HCT116 (cell line): ENCODE data around the gene TMEM50B. TPM values are rescaled to one million over a fixed set of nuclear protein-coding genes. Genes with fewer than 3 reads are reported as not detected.

Experiments
- ATAC-seq: fragments of 200-7000 bp; cut with Tn5 transposase; 2 replicates; pipeline ENCODE4 v1.9.1; 2020; ENCODE audit warnings: mild to moderate bottlenecking, moderate library complexity
- BruUV-seq: library from RNA; stranded (reverse); fragments of 400-500 nt; replicated peaks from 2 replicates; lab custom pipeline; 2021; lab: Mats Ljungman, UMichigan
- CTCF ChIA-PET: fragments of 300-600 bp; sonication (Branson Sonifier 250); formaldehyde crosslinking; loops from one replicate; lab custom pipeline; 2021; ENCODE audit warnings: antibody characterized with exemption; lab: Charles Lee
- POLR2A ChIA-PET: fragments of 300-600, 350-600 bp; sonication (Branson Sonifier 250); formaldehyde crosslinking; loops from one replicate; lab custom pipeline; 2021; ENCODE audit warnings: antibody characterized with exemption; lab: Charles Lee
- RAD21 ChIA-PET, 2 experiments: fragments of 300-600 bp; sonication (Branson Sonifier 250); formaldehyde crosslinking; loops; one replicate each; lab custom pipeline; 2023; ENCODE audit warnings: low total read pairs in 2 of 2; ENCODE audit not compliant: uncharacterized antibody in 2 of 2, unreplicated experiment in 2 of 2, low non-redundant PET in 1 of 2; lab: Charles Lee
- DNase-seq: peaks from one replicate; pipeline ENCODE4 v3.0.0-alpha.2; 2010; ENCODE audit warnings: low read depth, low spot score
- H2AFZ ChIP-seq: fragments of 200-600 bp; shearing (Covaris generic), sonication (generic); 2 replicates; pipeline ENCODE4 v1.6.1; 2017; ENCODE audit warnings: low read depth, mixed run types, mixed read lengths, antibody characterized with exemption, low read length; ENCODE audit not compliant: poor library complexity, severe bottlenecking
- H3K27ac ChIP-seq: 2 replicates; pipeline ENCODE4 v1.5.1; 2012; ENCODE audit warnings: low read depth, low read length
- H3K27me3 ChIP-seq: fragments of 200-600 bp; sonication (generic); 2 replicates; pipeline ENCODE4 v1.6.1; 2016; ENCODE audit warnings: mixed run types, low read length, mixed read lengths; ENCODE audit not compliant: insufficient read depth
- H3K36me3 ChIP-seq, 2 experiments: fragments of 200-500 bp in 1 of 2; fragments of 200-600 bp in 1 of 2; sonication (Bioruptor generic) in 1 of 2; sonication (generic) in 1 of 2; 2 replicates each; pipeline versions ENCODE4 v1.5.1 to v1.6.1; 2014 to 2016; ENCODE audit warnings: low read length in 2 of 2, inconsistent platforms in 1 of 2, mixed read lengths in 1 of 2, mixed run types in 1 of 2; ENCODE audit not compliant: insufficient read depth in 2 of 2, control insufficient read depth in 1 of 2
- H3K4me1 ChIP-seq, 2 experiments: fragments of 200-600 bp in 1 of 2; sonication (generic) in 1 of 2; 2 replicates each; pipeline versions ENCODE4 v1.5.1 to v1.6.1; 2012 to 2017; ENCODE audit warnings: low read length in 2 of 2, inconsistent platforms in 1 of 2, mild to moderate bottlenecking in 1 of 2, mixed read lengths in 1 of 2, mixed run types in 1 of 2, moderate library complexity in 1 of 2; ENCODE audit not compliant: insufficient read depth in 2 of 2, control insufficient read depth in 1 of 2
- H3K4me2 ChIP-seq: fragments of 200-600 bp; sonication (generic); 2 replicates; pipeline ENCODE4 v1.6.1; 2017; ENCODE audit warnings: mixed run types, low read length, mixed read lengths
- H3K4me3 ChIP-seq, 2 experiments: fragments of 200-600 bp in 1 of 2; sonication (generic) in 1 of 2; replicated peaks in 1 of 2; 2 replicates each; pipeline ENCODE4 v1.5.1; 2011 to 2016; ENCODE audit warnings: low read length in 2 of 2, control low read depth in 1 of 2, low read depth in 1 of 2, mild to moderate bottlenecking in 1 of 2, mixed read lengths in 1 of 2, mixed run types in 1 of 2
- H3K79me2 ChIP-seq: fragments of 200-600 bp; sonication (generic); 2 replicates; pipeline ENCODE4 v1.6.1; 2017; ENCODE audit warnings: mild to moderate bottlenecking, mixed run types, low read length, moderate library complexity, mixed read lengths; ENCODE audit not compliant: insufficient read depth
- H3K9ac ChIP-seq: fragments of 200-600 bp; sonication (generic); 2 replicates; pipeline ENCODE4 v1.6.1; 2016; ENCODE audit warnings: low read length, mixed read lengths
- H3K9me2 ChIP-seq: fragments of 200-600 bp; sonication (generic), shearing (Covaris generic); 2 replicates; pipeline ENCODE4 v1.6.1; 2017; ENCODE audit warnings: mixed run types, mild to moderate bottlenecking, moderate library complexity; ENCODE audit not compliant: insufficient read depth
- H3K9me3 ChIP-seq, 2 experiments: fragments of 200-500 bp in 1 of 2; fragments of 200-600 bp in 1 of 2; sonication (Bioruptor generic) in 1 of 2; sonication (generic) in 1 of 2; 2 replicates each; pipeline ENCODE4 v1.6.1; 2014 to 2017; ENCODE audit warnings: low read length in 2 of 2, mixed read lengths in 2 of 2, inconsistent platforms in 1 of 2, low read depth in 1 of 2, mild to moderate bottlenecking in 1 of 2, mixed run types in 1 of 2, moderate library complexity in 1 of 2; ENCODE audit not compliant: control insufficient read depth in 1 of 2, insufficient read depth in 1 of 2
- H4K20me1 ChIP-seq: fragments of 200-600 bp; sonication (generic), shearing (Covaris generic); 2 replicates; pipeline ENCODE4 v1.6.1; 2017; ENCODE audit warnings: mixed run types, mild to moderate bottlenecking, moderate library complexity; ENCODE audit not compliant: insufficient read depth
- CBX3 ChIP-seq: IDR thresholded peaks from 2 replicates; pipeline ENCODE4 v1.6.1; 2012; ENCODE audit warnings: low read depth
- CTCF ChIP-seq, 3 experiments: fragments of 200-600 bp in 1 of 3; sonication (generic) in 1 of 3; IDR thresholded peaks in 2 of 3; conservative IDR thresholded peaks in 1 of 3; 2 replicates each; pipeline ENCODE4 v1.5.1; 2012 to 2017; ENCODE audit warnings: low read depth in 2 of 3, low read length in 2 of 3, antibody characterized with exemption in 1 of 3, borderline replicate concordance in 1 of 3, control low read depth in 1 of 3, mild to moderate bottlenecking in 1 of 3, mixed read lengths in 1 of 3, mixed run types in 1 of 3, moderate library complexity in 1 of 3; ENCODE audit not compliant: insufficient read depth in 1 of 3
- EGR1 ChIP-seq: IDR thresholded peaks from 2 replicates; pipeline ENCODE4 v1.6.1; 2012; ENCODE audit warnings: low read depth
- ELF1 ChIP-seq: IDR thresholded peaks from 2 replicates; pipeline ENCODE4 v1.6.1; 2012; ENCODE audit warnings: low read depth, borderline replicate concordance
- EZH2 ChIP-seq: fragments of 200-600 bp; sonication (generic); IDR thresholded peaks from 2 replicates; pipeline ENCODE4 v1.6.1; 2017; ENCODE audit warnings: antibody characterized with exemption, mixed run types
- EZH2phosphoT487 ChIP-seq: fragments of 200-600 bp; IDR thresholded peaks from 2 replicates; pipeline ENCODE4 v1.6.1; 2018; ENCODE audit warnings: antibody characterized with exemption, borderline replicate concordance
- FOSL1 ChIP-seq: IDR thresholded peaks from 2 replicates; pipeline ENCODE4 v1.6.1; 2012; ENCODE audit warnings: low read depth
- JUND ChIP-seq: IDR thresholded peaks from 2 replicates; pipeline ENCODE4 v1.6.1; 2012
- POLR2A ChIP-seq: IDR thresholded peaks from 2 replicates; pipeline ENCODE4 v1.7.0; 2011; ENCODE audit warnings: borderline replicate concordance; ENCODE audit not compliant: insufficient read depth, insufficient read length; ENCODE audit errors: extremely low read depth
- SIN3A ChIP-seq: IDR thresholded peaks from 2 replicates; pipeline ENCODE4 v1.6.1; 2012; ENCODE audit warnings: low read depth
- SP1 ChIP-seq: IDR thresholded peaks from 2 replicates; pipeline ENCODE4 v1.6.1; 2012; ENCODE audit warnings: low read depth
- SRF ChIP-seq: IDR thresholded peaks from 2 replicates; pipeline ENCODE4 v1.6.1; 2012; ENCODE audit warnings: low read depth
- TCF7L2 ChIP-seq: IDR thresholded peaks from 2 replicates; pipeline ENCODE4 v1.7.0; 2011; ENCODE audit warnings: borderline replicate concordance, inconsistent platforms; ENCODE audit not compliant: insufficient read depth, insufficient read length; ENCODE audit errors: extremely low read depth
- YY1 ChIP-seq: IDR thresholded peaks from 2 replicates; pipeline ENCODE4 v1.6.1; 2011; ENCODE audit warnings: low read length, low read depth, moderate library complexity, mild to moderate bottlenecking; ENCODE audit not compliant: insufficient replicate concordance; ENCODE audit errors: extremely low read depth
- ZBTB33 ChIP-seq: IDR thresholded peaks from 2 replicates; pipeline ENCODE4 v1.6.1; 2011; ENCODE audit warnings: mild to moderate bottlenecking, low read length, moderate library complexity; ENCODE audit not compliant: insufficient replicate concordance; ENCODE audit errors: extremely low read depth
- ZFX ChIP-seq: fragments of 450-650 bp; IDR thresholded peaks from 2 replicates; pipeline ENCODE4 v1.6.1; 2017
- ZNF274 ChIP-seq: fragments of 200-500 bp; sonication (Bioruptor generic); IDR thresholded peaks from 2 replicates; pipeline ENCODE4 v1.6.1; 2014; ENCODE audit warnings: mild to moderate bottlenecking, low read depth, low read length, inconsistent platforms
- intact Hi-C: fragments of 100-400 bp; cut with micrococcal nuclease; formaldehyde crosslinking; loops from 2 replicates; pipeline ENCODE4 v1.10.0; 2022
- total RNA-seq: library from RNA; stranded (reverse); gene quantifications from one replicate; pipeline ENCODE4 v1.2.1, GENCODE V29; 2021; ENCODE audit not compliant: unreplicated experiment
- TF ChIP-seq, protein P1 (sequence below): IDR thresholded peaks from 2 replicates; pipeline ENCODE4 v1.6.1; 2012
- TF ChIP-seq, protein P2 (sequence below): IDR thresholded peaks from 2 replicates; pipeline ENCODE4 v1.6.1; 2012; ENCODE audit warnings: low read depth
- TF ChIP-seq, protein P3 (sequence below): IDR thresholded peaks from 2 replicates; pipeline ENCODE4 v1.6.1; 2012

Gene TMEM50B
- total RNA-seq, 1 experiment from 2014 or later = 18.8 TPM

DNA sequence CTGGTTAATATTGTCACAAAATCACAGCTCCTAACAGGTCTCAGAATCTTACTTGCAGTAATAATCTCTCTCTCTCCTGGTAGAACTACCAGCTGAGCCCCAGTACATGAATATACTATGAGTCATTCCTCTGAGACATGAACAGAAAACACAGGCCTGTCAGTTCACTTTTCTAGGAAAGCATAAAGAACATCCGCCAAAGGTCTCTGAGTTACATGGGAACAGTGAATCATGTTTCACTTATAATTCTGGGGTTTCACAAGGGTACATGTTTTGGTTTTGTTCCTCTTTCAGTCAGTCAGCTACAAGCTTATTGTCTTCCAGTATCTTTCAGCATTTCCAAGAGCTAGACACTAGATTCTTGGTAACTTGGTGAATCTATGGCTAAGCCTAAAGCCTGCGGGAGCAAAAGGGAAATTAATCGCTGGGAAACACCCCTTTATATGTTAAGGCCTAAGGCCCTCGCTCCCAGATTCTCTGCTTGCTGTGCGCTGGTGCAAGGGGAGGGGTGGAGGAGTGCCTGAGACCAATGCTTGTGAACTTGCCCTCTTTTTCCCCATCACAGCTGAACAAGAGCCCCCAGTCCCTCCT, 44.9 kb downstream of the TMEM50B start:
- Histone ChIP-seq H3K9me3 (no peaks in the 10 kb centered on the region), H4K20me1 (no peaks in the 10 kb centered on the region), H3K4me2 (0 out of 2 replicates have a peak overlapping the region, but pooled peaks have one; percentile 0), H3K9ac (no peak overlapping the region), H3K27me3 (no peaks in the 10 kb centered on the region), H3K36me3 (peaks cover 19 to 20% of the 10 kb centered on the region in 2 experiments; a peak in 3 of 4 replicates), H3K4me3 (no peak overlapping the region), H3K27ac (peak overlapping the region; percentile 10; the same call in 1 of the 2 replicates), H3K4me1 (peaks cover 0 to 6% of the 10 kb centered on the region in 2 experiments; a peak in 1 of 4 replicates), H2AFZ (no peak overlapping the region), H3K9me2 (no peaks in the 10 kb centered on the region), H3K79me2 (no peaks in the 10 kb centered on the region)
- ATAC-seq (no peak), DNase-seq (no peak)
- CTCF ChIA-PET = interaction anchor here (0.7 to 2.1 kb wide), 3 partner anchors 10 to 235 kb away, joined by 4 to 7 read pairs (median 4); no protein-coding TSS in a partner anchor
- RAD21 ChIA-PET = no interaction called here
- BruUV-seq = no TSS peak
- intact Hi-C loops = no loop called here
- POLR2A ChIA-PET = no interaction called here
- TF ChIP-seq SIN3A (no peak), FOSL1 (peak; percentile 63), SRF (no peak), POLR2A (no peak), EZH2 (no peak), SP1 (0 out of 2 replicates have a peak, but pooled peaks have one; percentile 11), TCF7L2 (no peak), ELF1 (no peak), ZFX (no peak), ZBTB33 (no peak), YY1 (no peak), EZH2phosphoT487 (no peak), ZNF274 (no peak), CTCF (IDR thresholded peaks at IDR 0.05 in 2 of 3, conservative IDR thresholded peaks at IDR 0.05 in 1 of 3; ENCODE audit: borderline replicate concordance in 1 of 3, insufficient read depth in 1 of 3, low read depth in 2 of 3, low read length in 2 of 3) (no peak), CBX3 (no peak), JUND (peak; percentile 53), EGR1 (no peak)
- TF ChIP-seq, protein P1, sequence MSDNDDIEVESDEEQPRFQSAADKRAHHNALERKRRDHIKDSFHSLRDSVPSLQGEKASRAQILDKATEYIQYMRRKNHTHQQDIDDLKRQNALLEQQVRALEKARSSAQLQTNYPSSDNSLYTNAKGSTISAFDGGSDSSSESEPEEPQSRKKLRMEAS = no peak
- TF ChIP-seq, protein P2, sequence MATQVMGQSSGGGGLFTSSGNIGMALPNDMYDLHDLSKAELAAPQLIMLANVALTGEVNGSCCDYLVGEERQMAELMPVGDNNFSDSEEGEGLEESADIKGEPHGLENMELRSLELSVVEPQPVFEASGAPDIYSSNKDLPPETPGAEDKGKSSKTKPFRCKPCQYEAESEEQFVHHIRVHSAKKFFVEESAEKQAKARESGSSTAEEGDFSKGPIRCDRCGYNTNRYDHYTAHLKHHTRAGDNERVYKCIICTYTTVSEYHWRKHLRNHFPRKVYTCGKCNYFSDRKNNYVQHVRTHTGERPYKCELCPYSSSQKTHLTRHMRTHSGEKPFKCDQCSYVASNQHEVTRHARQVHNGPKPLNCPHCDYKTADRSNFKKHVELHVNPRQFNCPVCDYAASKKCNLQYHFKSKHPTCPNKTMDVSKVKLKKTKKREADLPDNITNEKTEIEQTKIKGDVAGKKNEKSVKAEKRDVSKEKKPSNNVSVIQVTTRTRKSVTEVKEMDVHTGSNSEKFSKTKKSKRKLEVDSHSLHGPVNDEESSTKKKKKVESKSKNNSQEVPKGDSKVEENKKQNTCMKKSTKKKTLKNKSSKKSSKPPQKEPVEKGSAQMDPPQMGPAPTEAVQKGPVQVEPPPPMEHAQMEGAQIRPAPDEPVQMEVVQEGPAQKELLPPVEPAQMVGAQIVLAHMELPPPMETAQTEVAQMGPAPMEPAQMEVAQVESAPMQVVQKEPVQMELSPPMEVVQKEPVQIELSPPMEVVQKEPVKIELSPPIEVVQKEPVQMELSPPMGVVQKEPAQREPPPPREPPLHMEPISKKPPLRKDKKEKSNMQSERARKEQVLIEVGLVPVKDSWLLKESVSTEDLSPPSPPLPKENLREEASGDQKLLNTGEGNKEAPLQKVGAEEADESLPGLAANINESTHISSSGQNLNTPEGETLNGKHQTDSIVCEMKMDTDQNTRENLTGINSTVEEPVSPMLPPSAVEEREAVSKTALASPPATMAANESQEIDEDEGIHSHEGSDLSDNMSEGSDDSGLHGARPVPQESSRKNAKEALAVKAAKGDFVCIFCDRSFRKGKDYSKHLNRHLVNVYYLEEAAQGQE = no peak
- TF ChIP-seq, protein P3, sequence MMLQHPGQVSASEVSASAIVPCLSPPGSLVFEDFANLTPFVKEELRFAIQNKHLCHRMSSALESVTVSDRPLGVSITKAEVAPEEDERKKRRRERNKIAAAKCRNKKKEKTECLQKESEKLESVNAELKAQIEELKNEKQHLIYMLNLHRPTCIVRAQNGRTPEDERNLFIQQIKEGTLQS = no peak
